Activated CD8-positive, alpha-beta memory T cell treated with anti-CD3 and anti-CD28 coated beads, Interleukin-2, amount 50 U/mL, for 24 hours (primary cell): ENCODE data around the gene SFMBT1.

Experiments used
- DNase-seq: peaks from one replicate; pipeline ENCODE4 v3.0.0-alpha.2; 2020; ENCODE audit errors: extremely low read depth

SFMBT1 gene

DNA sequence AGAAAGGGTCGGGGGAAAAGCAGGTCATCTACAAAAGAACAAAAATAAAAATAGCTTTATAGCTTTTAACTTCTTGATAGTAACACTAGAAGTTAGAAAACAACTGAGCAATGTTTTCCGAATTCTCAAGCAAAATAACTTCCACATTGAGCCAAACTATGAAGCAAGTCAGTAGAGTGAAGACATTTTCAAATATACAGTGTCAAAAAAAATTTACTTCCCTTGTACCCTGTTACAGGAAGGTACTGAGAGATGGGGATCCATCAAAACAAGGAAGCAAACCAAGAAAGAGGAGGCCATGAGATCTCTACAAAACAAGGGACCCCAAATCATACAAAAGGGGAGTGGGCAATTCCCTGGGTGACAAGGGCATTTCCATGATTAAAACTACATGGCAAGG is 121.9 kb downstream of the SFMBT1 start:
- DNase-seq = no peak

DNA sequence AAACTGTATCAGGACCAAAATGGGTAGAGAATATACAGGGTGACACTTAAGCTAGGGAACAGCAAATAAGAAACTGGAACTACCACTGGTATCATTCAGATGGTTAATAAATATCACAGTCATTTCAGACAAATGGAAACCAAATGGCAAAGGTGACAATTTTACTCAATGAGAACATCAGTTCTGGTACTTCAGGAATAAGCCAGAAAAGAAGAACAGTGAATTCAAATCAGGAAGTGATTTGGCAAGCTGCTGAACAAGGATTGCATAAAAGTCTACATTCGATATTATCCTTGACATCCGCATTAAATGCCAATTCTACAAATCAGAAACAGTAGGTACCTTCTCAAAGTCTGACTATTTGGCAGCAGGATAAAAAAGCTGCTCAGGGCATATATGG is 125.0 kb downstream of the SFMBT1 start:
- DNase-seq = no peak

DNA sequence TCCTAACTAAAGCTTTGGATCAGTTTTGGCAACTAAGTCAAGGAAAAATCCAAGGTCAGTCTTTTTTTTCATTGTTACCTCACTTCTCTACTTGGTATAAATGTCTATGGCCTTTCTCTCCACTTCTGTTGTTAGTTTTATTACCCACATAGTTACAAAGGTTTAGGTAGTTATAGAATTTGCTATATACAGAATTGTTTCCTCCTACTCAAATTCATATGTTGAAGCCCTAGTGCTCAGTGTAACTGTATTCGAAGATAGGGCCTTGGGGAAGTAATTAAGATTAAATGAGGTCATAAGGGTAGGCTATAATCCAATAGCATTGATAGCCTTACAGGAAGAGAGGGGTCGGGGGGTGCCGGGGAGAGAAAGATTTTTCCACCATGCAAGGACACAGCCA is 128.8 kb downstream of the SFMBT1 start:
- DNase-seq = no peak

GRCh38 chr3:52915294-52915693 is 130.6 kb downstream of the SFMBT1 start:
- DNase-seq = no peak

- no peak for DNase-seq
These were observed 132.8 kb downstream of the SFMBT1 start for GRCh38 chr3:52912885-52913731.

GRCh38 chr3:52910823-52911222 is 135.1 kb downstream of the SFMBT1 start:
- DNase-seq = no peak

- no peak for DNase-seq
These were observed 138.4 kb downstream of the SFMBT1 start for GRCh38 chr3:52907497-52907896.

- no peak for DNase-seq
These were observed 141.3 kb downstream of the SFMBT1 start for GRCh38 chr3:52904552-52904951.

DNA sequence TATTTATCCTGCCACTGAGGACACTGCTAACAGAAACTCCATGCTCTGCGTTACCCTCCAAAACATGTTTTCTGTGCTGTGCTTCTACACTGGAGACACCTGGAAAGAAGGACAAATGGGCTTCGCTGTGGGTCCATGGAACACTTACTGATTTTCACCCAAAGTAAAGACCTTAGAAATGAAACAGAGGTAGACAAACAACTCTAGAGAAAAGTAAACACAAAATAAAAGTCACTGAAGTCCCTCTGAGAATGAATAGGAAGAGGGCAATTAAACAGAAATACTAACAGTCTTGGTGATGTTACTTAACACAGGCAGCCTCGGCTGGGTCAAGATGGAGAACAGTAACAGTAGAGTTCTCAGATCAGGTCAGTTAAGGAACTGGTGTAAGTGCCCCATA is 141.9 kb downstream of the SFMBT1 start:
- DNase-seq = no peak

- peak; percentile 62 for DNase-seq
These were observed 148.4 kb downstream of the SFMBT1 start, which contains the start of gene STIMATE for GRCh38 chr3:52897130-52898122. TSS of gene STIMATE (minus strand) at chr3:52897548. CDS start at chr3:52897450, 98 bp downstream.

GRCh38 chr3:52896613-52897012 is 149.3 kb downstream of the SFMBT1 start:
- DNase-seq = no peak

DNA sequence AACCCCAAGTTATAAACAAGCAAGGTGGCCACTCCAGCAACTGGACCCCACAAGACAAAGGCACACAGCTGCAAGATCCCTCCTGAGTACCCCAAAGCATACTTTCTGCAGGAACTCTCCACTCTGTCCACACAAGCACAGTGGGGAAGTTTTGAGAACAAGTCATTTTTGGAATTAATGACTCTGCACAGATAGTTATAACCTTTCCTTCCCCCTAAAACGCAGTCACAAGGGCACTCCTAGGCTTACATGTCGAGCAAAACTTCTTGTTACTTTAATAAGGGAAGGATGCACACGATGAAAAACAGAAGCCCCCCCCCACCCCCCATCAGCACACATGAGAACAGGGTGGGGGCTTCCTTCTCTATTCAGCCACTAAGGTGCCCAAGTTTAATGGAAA is 149.7 kb downstream of the SFMBT1 start:
- DNase-seq = no peak

DNA sequence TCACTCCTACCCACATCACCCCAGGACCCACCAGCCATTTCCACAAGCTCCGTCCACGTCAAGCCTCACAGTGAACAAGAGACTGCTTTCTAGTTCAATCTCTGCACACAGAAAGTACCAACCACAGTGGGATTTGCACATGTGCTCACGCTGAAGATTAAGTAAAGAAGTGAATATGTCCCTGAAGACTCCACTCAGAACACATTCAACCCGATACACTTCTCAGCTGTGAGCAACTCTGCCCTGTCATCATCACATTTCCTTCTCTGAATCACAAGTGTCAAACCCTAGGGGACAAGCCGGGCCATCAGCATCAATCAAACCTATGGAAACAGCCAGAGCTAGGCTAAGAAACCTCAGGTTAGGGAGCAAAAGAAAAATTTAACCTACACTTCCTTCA is 150.5 kb downstream of the SFMBT1 start:
- no peak for DNase-seq

DNA sequence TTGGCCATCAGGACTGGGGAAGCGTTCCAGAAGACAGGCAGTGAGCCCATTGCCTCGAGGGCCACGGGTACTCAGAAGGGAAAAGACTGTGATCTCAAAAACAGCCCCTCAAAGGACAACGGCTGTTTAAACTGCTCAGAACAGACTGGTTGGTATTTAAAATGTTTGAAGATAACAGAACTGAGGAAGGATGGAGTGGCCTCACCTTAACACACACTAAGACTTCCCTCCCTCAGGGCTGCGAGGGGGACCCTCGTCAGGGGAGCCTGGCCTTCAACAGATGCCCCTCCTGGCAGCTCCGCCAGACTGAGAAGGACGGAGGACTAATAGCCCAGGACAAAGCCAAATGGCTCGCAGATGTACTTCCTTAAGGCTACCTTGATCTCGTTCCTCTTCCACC is 151.1 kb downstream of the SFMBT1 start:
- no peak for DNase-seq

DNA sequence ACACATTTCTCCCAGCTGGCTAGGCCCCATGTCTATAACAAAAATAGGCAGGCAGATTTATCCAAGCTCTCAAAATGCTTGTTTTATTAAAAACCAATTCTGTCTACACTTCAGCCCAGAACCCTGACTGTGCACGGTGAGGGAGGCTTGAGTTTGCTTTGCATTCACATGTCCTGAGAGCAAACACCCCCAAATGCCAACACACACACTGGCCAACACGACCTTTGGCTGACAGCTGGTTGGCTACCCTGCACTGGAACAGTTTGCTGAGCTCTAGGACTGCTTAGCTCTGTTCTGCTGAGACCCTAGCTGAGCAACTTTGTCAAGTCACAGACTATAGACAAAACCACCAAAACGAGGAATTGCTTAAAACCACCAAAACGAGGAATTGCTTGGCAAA is 152.2 kb downstream of the SFMBT1 start:
- DNase-seq = no peak

GRCh38 chr3:52892625-52893311 is 153.1 kb downstream of the SFMBT1 start:
- DNase-seq = no peak

DNA sequence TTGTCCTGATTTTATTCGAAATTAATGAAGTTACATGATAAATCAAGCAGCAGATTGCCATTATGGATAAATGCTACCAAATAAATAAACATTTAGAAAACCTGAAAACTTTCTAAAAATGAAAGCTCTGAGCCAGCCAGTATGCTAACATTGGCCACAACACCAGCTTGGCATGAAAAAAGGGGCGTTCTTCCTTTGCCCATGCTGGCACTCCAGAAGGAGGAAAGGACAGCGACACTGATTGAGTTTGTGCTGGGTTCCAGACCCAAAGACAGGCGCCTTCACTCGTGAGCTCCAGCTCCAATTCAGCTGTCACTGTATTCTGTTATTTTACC is 153.6 kb downstream of the SFMBT1 start:
- DNase-seq = no peak

DNA sequence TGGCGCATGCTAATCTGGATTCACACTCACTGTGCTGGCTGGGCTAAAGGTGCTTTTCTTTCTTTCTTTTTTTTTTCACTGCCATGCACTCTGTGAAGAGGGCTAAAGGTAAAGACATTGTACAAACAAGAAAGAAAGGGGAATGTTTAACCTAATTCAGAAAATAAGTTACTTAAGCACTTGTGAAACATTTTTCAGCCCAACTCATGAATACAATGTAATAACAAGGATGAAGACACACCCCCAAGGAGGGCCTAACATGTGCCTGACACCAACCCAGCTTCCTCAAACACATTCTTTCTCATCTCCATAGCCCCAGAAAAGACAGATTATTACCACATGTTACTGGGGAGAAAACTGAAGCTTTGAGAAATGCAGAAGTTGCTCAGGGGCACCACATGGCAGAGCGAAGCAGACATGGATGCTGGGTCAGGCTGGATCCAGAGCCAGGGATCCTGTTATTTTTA is 154.2 kb downstream of the SFMBT1 start:
- DNase-seq = no peak

- DNase-seq = no peak
These were observed 154.7 kb downstream of the SFMBT1 start for GRCh38 chr3:52891164-52891563.

- DNase-seq = no peak
These were observed 155.1 kb downstream of the SFMBT1 start for GRCh38 chr3:52890735-52891134.

GRCh38 chr3:52889901-52890300 is 156.0 kb downstream of the SFMBT1 start:
- DNase-seq = no peak

- no peak for DNase-seq
These were observed 158.7 kb downstream of the SFMBT1 start for GRCh38 chr3:52887166-52887565.
